Activated T-helper 1 cell treated with anti-CD3 and anti-CD28 coated beads, Interleukin-2, amount 50 U/mL, for 16 hours (primary cell): ENCODE results near the gene GABBR2.

Source experiments
- DNase-seq, 2 donors: peaks; one replicate each; pipeline ENCODE4 v3.0.0-alpha.2; 2020; ENCODE audit warnings: low read depth in 1 of 2, low spot score in 1 of 2

GABBR2 gene

DNA sequence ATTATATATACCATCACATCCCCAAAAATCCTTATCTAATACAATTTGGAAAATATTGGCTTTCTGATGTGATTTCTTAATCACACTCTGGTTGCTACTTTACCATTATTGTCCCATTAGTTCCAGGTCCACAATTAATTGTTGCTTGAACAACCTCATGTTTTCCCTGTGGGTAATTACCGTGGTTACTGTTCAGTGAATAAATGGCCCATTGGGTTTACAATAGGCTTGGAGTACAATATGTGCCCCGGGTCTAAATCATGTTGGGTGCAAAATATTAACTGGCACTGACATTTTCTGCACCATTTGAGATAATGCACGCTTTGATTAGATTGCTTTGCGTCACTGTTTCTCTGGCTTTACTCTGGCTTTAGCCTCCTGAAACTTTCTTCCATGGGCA lies 163.7 kb downstream of the GABBR2 start:
- DNase-seq = no peak

DNA sequence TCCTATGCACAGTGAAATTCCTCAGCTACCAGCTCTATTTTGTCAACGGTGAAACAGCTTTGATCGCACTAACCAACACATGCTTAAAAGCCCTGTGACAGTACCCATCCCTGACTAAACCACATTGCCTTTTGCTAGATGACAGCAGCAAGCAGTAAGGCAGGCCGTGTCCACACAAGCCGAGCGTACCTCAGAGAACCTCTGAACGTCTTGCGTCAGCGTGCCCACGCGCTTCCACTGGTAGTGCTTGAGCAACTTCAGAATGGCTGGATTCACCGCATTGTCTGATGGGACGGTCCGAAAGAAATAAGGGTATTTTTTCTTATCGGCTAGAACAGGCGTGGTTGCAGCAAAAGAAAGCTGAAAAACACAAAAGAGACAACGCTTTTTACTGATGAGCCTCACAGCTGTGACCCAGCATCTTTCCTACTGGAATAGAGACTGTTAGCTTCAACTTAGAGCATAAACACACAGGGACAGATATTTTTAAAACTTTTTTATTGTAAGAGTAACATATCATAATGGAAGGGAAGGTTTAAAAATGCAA lies 167.0 kb downstream of the GABBR2 start:
- no peak for DNase-seq

DNA sequence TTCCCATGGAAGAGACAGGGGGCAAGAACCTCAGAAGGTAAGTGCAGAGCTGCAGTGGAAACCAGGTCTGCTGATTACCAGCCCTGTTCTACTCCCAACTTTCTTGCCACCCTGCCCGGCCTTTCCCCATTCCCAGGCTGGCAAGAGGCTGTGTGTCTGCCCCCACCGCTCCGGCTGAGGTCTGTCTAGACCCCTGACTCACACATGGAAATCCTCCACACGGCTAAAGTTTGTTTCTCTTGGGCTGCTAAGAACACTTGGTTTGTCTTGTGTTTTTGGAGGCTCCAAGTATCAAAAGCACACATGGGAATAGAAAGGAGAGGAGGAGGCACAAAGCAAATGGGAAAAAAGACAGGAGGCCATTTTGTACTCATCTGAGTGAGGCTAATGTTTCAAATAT lies 168.3 kb downstream of the GABBR2 start:
- DNase-seq = no peak

DNA sequence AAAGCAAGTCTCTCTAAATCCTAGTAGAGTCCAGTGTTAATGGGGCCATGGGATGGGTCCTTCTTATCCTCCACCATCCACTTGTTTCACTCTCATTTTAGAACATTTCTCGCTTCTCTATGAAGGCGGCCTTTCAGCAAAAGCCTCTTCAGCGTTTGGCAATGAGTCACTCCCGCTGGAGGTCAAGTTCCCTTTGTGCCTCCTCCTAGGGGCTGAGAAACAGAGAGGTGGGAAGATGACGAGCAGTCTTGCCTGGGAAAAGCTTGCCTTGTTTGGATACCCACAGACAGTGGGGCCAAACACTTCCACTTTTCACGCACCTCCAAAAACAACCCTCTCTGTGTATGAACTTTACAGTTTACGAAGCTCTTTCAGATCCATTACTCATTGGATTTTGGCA lies 168.8 kb downstream of the GABBR2 start:
- DNase-seq = no peak

DNA sequence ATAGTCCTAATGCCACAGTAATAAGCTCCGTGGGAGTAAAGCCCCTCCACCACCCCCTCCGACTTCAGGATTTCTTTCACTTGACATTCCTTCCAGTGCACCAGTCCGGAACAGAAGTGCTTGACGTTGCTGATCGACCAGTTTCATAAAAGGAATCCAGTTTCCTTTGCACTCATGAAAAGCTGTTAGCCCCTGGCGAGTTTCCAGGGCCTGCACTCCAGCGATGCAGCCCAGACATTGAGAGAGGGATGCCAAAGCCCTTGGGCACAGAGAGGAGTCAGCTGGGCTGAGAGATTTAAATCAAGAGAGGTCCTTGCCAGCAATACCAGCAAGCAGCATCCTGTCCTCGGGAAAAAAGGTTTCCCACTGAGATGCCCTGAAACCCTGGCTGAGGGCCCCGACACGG lies 170.1 kb downstream of the GABBR2 start:
- DNase-seq = no peak

DNA sequence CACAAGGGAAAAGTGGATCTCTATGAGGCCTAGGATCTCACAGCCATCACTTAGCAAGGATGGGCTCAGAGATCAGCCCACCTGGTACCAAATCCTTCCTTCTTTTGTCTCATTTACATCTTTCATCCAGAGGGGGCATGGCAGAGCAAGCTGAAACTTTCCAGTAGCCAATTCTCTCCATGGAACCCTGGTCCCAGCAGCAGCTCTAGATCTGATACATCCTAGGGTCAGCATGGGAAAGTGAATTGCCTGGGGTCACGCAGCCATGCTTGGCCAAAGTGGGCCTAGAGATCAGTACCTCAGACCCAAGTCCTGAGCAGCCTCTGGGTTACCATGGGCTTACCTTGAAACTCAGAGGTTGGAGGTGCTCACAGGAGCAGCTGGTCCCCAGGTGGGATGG lies 170.5 kb downstream of the GABBR2 start:
- no peak for DNase-seq

DNA sequence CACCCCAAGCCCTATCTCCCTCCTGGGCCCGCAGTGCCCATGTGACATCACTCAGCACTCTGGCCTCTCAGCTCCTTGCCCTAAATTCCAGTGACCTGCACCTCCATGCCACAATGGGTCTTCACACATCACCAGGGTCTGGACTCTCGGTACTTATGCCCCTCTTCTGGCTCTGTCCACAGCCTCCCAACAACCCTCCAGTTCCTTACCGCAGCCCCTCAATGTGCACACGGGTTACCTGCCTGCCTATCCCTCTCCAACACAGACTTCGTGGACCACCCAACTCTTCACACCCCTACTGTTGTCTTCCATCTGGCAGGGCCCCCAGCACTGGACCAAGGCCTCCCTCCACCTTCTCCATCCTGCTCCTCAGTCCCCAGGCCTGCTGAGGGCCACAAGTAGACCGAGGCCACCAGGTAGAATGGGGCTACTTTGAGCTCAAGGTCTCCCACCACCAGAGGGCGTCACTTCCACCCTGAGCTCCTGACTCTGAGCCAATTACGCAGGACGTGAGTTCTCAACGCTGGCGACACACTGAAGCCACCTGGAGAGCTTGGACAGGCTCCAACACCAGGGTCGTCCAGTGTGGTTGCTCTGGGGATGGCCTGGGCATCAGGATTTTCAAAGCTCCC lies 172.1 kb downstream of the GABBR2 start:
- DNase-seq = no peak

DNA sequence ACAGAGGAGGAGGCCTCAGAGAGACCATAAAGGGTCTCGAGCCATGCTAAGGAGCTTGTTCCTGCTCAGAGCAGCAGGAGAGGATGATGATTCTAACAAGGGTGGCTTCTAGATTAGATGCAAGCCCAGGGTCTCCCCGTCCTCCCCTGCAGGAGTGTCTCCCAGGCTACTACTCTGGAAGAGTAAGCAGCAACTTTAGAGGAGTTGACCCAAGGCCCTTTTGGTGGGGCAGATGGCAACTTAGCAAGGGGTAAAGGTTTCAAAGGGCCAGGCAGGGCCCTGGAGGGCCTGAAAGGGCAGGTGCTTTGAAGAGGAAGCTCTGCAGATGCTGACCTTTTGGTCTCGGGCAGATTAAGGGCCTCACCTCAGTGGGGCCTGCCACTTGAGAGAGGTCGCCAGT lies 174.9 kb downstream of the GABBR2 start:
- DNase-seq = no peak

DNA sequence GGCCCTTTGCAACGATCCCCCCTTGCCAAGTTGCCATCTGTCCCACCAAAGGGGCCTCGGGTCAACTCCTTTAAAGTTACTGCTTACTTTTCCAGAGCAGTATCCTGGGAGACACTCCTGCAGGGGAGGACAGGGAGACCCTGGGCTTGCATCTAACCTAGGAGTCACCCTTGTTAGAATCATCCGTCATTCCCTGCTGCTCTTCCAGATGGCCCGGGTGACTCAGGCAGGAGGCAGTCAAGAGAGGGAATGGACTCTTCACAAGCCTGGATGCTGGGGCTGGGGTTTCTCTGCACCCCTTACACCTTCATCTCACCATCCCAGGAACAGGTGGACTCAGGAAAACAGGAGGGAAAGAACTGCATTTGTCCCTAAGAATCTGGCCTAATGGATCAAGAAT lies 175.6 kb downstream of the GABBR2 start:
- DNase-seq = no peak

DNA sequence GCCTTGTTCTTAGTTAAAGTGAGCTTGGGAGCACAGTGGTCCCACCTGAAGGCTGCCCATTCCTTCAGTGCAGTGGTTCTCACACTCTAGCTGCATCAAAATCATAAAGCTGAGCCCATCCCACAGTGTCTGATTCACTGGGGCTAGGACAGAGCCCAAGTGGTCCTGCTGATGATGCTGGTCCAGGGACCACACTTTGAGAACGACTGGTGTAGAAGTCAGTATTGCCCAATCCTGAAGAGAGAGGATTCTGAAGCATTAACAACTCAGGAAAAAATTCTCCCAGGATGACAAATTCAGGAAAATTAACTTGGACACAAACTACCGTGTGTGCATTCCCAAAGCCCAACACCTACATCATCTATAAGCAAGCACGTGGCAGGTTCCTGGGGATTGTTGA lies 176.2 kb downstream of the GABBR2 start:
- DNase-seq = no peak

DNA sequence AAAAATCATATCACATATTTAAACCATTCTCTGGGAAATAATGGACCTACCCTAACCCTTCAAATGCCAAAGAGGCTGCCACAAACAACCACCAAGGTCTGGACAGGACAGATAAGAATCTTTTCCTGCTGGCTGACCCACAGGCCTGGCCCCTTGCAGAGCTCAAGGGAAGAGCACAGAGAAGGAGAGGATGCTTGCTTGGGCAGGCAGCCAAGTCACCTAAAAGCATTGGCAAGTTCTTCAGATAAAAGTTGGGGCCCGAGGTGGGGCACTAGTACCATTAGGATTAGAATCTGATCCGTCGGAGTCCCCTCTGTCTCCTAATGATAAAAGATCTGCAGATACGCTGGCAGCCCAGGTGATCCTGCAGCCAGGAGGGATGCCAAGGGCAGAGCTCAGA lies 176.6 kb downstream of the GABBR2 start:
- DNase-seq = no peak

DNA sequence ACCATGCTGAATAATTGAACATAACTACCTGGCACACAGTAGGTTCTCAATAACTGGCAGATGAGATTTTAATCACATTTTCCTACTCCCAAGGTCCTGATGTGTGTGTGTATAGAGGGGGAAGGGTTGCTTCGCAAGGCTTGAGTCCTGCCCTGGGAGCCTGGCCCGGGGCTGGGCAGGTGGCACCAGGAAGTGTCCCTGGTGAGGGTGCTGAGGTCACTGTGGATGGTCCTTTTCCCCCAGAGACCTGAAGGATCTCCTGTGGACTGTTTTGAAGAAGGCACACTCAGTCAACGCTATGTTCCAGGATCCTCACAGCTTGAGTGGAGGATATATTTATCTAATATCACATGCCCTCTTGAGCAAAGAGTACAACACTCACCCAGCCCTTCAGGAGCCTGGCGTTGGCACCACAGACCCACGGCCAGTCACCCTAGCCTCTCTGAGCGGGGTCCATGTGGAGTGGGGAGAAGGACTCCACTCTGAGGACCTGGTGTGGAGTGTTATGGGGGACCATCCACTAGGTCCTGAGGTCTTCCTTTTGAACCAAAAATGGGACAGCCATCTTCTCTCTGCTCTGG lies 177.8 kb downstream of the GABBR2 start:
- DNase-seq = no peak

DNA sequence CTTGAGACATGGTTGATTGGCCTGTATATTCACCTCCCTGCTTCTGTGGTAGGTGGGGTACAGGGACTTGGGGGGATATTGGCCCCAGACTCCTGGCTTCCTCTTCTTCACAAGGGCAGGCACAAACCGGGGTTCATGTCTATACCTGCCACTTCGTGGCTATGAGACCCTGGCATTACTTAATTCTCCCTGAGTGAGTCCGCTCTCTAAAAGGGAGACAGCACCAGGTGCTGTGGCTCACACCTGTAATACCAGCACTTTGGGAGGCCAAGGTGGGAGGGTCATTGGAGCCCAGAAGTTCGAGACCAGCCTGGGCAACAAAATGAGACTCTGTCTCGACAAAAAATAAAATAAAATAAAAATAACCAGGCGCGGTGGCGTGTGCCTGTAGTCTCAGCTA lies 178.5 kb downstream of the GABBR2 start:
- DNase-seq = no peak

DNA sequence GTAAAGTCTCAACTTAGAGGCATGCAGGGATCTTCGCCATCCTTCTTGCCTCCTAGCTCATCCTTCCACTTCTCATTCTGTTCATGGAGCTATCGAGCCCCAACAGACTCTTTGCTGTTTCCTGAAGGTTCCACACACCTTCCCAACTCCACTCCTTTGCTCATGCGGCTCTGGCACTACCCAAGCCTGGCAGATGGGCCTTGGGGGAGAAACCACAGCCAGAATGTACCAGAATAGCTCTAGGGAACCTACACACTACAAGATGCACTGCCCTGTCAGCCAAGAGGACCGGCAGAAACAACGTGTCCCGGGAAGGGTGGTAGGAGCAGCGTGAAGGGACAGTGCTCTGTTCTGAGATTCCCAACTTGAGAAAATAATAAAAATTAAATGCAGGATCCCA lies 178.9 kb downstream of the GABBR2 start:
- DNase-seq = no peak

DNA sequence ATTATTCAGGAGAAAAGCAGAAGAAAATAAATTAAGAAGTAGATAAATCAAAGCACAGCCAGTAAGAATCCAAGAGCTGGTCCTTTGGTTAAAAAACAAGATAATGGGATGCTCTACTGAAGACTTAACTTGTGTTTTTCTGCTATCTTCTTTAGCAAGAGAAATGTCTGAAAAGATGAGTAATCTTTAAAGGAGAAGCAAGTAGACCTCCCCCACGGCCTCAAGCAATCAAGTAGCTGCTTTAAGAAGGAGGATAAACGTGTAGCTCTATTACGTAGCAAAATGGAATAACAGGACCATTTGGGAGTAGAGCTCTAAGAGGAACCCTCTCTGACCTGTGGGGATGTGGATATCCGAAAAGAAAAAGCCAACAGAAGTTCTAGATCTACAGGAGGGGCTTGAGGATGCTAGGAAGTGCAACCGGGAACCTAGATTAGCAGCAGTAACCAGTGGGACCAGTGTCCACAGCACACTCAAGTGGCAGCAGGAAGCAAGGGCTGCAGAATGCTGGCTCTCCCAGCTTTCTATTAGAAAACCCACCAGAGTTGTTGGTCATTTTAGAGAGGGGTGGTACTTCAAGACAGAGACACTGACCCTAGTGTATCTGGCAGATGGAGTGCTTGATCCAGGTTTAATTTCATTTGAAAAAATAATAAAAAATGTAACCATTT lies 185.4 kb downstream of the GABBR2 start:
- no peak for DNase-seq

DNA sequence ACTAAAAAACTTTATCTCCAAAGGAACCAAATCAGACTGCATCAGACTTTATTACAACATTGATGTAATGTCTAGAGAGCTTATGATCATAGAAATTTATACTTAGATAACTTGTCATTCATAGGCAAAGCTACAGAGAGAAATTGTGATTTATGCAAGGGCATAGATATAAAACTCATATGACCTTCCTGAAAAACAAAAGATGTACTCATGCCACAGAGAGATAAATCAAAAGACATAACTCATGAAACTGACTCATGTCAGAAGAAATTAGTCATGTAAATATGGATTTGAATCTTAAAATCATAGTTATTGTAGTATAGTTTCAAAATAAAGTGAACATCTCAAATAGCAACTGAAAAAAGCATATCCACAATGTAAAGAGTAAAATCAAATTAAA lies 186.2 kb downstream of the GABBR2 start:
- DNase-seq = no peak

DNA sequence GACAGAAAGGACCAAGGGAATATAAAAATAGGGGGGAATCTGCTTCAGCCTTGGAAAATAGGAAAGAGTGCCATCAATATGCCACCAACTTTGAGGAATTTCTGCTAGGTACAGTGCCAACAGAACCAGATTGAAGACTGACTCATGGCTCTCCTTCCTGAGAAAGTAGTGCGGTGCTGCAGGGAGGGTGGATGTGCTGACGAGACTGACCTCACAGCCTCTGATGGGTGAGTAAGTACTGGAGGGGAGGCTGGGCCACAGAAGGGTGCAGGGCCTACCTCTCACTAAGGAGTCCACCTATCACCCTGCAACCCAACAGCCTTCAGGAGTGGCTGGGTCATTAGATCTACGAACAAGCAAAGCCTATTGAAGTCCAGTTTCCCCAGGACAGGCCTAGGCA lies 187.6 kb downstream of the GABBR2 start:
- DNase-seq = no peak

DNA sequence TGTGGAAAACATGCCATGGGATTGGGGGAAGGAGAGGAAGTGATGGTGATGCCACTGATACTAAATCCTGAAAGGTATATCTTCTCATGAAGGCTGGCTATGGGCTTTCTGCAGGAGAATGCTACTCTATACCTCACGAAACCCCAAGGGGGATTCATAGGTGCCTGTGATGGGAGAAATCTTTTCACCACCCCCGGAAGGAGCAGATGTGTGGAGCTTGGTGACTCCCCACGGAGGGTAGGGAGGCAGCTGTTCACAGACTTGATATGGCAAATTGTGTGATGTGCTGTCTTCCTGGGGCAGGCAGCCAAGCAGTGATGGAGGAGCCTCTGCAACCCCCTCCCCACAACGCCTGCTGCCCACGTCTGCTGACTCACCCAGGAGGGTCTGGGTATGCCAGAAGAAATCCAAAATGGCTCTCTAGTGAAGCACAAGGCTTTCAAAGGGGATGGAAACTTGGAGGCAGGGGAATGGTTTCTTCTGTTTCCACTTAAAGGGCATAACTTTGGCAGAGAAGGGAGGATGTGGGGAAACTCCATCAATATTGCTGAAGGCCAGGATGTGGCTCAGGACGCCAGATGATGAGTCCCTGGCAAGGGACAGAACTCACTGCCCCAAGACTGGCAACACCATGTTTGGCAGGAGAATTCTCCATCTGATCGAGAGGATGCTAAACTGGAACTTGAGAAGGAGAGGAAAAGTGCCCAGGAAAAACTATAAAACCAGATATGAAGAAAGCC lies 188.3 kb downstream of the GABBR2 start:
- DNase-seq = no peak

DNA sequence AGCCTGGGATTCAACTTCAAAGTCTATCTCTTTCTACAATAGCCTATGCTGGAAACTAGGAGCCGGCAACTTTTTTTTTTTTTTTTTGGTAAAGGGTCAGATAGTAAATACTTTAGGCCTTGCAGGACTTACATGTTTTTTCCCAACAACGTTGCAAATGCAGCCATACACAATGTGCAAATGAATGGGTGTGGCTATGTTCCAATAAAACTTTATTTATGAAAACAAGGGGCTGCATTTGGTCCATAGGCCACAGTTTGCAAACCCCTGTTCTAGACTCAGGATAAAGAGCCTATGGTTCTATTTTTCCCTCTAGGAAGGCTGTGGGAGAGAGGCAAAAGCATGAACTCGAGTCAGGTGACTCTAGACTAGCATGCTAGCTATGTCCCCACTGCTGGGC lies 189.1 kb downstream of the GABBR2 start:
- no peak for DNase-seq

DNA sequence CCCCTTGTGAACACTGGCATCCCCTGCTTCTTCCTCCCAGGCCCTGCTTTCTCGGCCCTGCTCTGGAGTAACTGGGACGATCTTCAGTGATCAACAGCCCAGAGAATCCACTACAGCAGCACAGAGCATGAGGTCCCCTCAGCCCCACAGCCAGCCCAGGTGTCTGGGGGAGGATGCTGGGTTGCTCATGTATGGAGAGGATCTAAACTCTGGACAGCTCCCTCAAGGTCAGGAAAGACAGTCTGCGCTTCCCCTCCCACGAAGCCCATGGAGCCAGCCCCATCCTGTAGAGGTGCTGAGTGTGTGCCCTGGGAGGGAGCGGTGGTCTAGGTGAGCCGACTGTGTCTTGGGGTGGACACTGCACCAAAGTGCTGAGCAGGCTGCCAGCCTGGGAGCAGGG lies 190.2 kb downstream of the GABBR2 start:
- DNase-seq = no peak

DNA sequence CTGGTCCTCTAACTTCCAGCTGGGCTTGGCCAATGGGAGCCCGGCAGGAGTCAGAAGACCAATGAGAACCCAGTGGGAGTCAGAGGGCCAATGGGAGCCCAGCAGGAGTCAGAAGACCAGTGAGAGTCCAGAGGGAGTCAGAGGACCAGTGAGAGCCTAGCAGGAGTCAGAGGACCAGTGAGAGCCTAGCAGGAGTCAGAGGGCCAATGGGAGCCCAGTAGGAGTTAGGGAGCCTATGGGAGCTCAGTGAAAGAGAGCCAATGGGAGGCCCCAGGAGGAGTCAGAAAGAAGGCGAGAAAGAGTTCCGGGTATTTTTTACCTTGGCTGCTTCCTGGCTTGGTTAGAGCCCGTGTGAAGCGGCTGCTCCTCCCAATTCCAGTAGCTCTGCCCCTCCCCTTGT lies 191.0 kb downstream of the GABBR2 start:
- no peak for DNase-seq

DNA sequence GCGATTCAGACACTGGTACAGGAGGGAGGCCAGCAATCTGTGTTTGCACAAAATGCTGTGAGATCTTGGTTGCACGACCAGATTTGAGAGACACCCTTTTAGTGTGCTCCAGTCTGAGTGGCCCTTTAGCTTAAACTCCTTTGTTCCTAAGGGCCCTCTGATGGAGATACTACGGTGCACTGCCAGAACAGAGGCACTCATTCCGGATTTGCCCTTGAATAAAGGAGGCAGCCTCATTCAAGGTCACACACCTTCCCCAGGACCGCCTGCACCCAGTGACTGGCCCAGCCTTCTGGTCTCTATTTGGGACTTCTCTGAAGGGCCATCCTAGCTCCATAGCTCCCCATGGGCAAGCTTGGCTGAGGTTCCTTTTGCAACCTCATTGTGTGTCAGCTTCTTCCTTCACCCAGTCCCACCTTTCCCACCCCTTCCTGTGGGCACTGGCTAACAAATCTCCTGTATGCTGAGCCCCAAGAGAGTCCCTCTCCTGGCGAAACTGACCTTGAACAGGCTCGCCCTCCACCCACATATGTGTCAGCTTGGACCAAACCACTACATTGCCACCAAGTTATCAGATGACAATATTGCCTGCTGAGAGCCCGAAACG lies 191.7 kb downstream of the GABBR2 start:
- DNase-seq = no peak
